ENCODE results near the gene HOMER3.

HOMER3 gene

DNA sequence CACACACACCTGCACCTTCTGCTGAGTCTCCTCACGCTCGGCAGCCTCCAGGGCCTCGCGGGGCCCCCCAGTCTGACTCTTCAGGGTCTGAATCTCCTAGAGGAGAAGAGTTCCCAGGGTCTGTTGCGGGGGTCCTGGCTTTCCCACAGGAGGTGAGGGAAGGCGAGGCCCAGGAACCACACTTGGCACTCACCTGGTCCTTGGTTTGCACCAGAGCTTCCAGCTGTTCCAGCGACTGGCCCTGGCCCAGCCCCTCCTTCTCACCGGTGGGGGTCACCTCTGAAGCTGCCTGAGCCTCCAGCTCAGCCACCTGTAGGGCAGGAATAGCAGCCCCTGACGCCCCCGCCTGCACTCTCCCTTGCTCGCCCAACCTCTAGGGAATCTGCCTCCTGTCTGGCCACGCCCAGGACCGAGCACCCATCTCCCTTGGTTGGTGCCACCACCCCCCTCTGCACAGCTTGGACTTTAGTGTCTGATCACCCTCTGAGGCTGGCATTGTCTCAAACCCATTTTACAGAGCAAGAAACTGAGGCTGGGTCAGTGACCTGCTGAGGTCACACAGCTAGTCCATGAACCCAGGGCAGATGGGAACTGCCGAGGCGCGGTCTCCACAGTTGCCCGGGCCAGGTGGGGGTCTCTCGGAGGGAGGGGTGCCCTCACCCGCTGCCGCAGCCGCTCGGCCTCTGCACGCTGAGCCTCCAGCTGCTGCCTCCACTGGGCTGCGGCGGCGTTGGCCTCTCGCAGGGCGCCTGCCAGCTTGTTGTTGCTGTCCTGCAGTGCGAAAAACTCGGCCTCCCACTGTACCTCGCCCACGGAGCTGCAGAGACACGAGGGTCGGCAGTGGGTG, 9.5 kb downstream of the HOMER3 start:
- TF ChIP-seq ZNF843 (tag by site-specific recombination; IDR thresholded peaks at IDR 0.05): no peak
- TF ChIP-seq ZFHX2 (tag by site-specific recombination; conservative IDR thresholded peaks at IDR 0.05): 0 out of 2 replicates have a peak, but pooled peaks have one; percentile 29
- no peak for TF ChIP-seq ZNF324 (tag by site-specific recombination; IDR thresholded peaks at IDR 0.05)
- TF ChIP-seq HOXA7 (CRISPR knock-in tag; IDR thresholded peaks at IDR 0.05; ENCODE audit: borderline replicate concordance): no peak
- no peak for TF ChIP-seq ZNF629 (tag by site-specific recombination; IDR thresholded peaks at IDR 0.05)
- TF ChIP-seq ZNF16 (tag by site-specific recombination; IDR thresholded peaks at IDR 0.05; ENCODE audit: low read depth): no peak
- Histone ChIP-seq H3K27ac (ENCODE audit: extremely low read depth, low read depth, low read length) (no peak overlapping the region), H3K4me3 (ENCODE audit: low read depth, low read length) (no peak overlapping the region), H3K36me3 (ENCODE audit: control insufficient read depth in 2 of 2, insufficient read depth in 1 of 2, low read length in 2 of 2) (peaks cover 3 to 45% of the 10 kb centered on the region in 2 experiments; a peak in 2 of 3 replicates), H3K9me3 (ENCODE audit: control insufficient read depth, insufficient read depth, low read depth, low read length) (no peaks in the 10 kb centered on the region), H3K4me1 (ENCODE audit: control insufficient read depth, insufficient read depth, low read length) (no peaks in the 10 kb centered on the region)
- ChIA-PET CTCF (interaction anchor here (0.6 to 1.1 kb wide), 3 partner anchors 56 to 422 kb away, joined by 3 read pairs; no protein-coding TSS in a partner anchor), POLR2A (interaction anchor here (1.7 to 5.7 kb wide), 2 partner anchors 12 to 56 kb away, joined by 5 to 41 read pairs; partner anchors contain the start of genes COPE and DDX49)

DNA sequence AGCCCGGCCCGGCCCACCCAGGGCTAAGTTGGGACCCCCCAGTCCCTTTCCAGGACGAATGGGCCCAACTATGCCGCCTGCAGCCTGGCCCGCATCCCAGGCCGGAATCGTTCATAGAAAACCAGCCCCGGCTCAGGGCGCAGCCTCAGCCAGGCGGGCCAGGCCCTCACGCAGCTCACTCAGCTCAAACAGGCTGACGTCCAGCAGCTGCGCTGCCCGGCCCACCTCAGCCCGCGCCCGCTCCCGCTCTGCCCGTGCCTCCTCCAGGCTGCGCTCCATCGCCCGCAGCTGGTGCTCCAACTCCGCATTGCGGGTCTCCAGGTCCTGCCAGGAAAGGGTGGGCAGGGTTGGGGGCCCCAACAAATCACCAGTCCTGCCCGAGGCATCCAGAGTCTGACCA, 11.7 kb downstream of the HOMER3 start:
- no peak overlapping the region for H3K27ac ChIP-seq (ENCODE audit: extremely low read depth, low read depth, low read length)
- H3K9me3 ChIP-seq (ENCODE audit: control insufficient read depth, insufficient read depth, low read depth, low read length): no peaks in the 10 kb centered on the region
- no peak overlapping the region for H3K4me3 ChIP-seq (ENCODE audit: low read depth, low read length)
- CTCF ChIA-PET: interaction anchor here (0.6 kb wide), 1 partner anchor 543 kb away, joined by 3 read pairs; no protein-coding TSS in a partner anchor
- POLR2A ChIA-PET: interaction anchor here (0.7 to 5.7 kb wide), 4 partner anchors 10 to 58 kb away, joined by 3 to 41 read pairs (median 7); partner anchors contain the start of genes COPE and DDX49
- no peaks in the 10 kb centered on the region for H3K4me1 ChIP-seq (ENCODE audit: control insufficient read depth, insufficient read depth, low read length)
- peaks cover 7 to 59% of the 10 kb centered on the region in 2 experiments; a peak in 2 of 3 replicates for H3K36me3 ChIP-seq (ENCODE audit: control insufficient read depth in 2 of 2, insufficient read depth in 1 of 2, low read length in 2 of 2)
- TF ChIP-seq ZNF76 (tag by site-specific recombination; IDR thresholded peaks at IDR 0.05; ENCODE audit: borderline replicate concordance, low read depth) (no peak), ZNF510 (tag by site-specific recombination; IDR thresholded peaks at IDR 0.05; ENCODE audit: insufficient replicate concordance) (no peak), ZNF768 (tag by site-specific recombination; IDR thresholded peaks at IDR 0.05) (no peak), ZNF549 (tag by site-specific recombination; IDR thresholded peaks at IDR 0.05) (no peak), ZNF423 (tag by site-specific recombination; IDR thresholded peaks at IDR 0.05) (no peak)
- TF ChIP-seq, protein P1, sequence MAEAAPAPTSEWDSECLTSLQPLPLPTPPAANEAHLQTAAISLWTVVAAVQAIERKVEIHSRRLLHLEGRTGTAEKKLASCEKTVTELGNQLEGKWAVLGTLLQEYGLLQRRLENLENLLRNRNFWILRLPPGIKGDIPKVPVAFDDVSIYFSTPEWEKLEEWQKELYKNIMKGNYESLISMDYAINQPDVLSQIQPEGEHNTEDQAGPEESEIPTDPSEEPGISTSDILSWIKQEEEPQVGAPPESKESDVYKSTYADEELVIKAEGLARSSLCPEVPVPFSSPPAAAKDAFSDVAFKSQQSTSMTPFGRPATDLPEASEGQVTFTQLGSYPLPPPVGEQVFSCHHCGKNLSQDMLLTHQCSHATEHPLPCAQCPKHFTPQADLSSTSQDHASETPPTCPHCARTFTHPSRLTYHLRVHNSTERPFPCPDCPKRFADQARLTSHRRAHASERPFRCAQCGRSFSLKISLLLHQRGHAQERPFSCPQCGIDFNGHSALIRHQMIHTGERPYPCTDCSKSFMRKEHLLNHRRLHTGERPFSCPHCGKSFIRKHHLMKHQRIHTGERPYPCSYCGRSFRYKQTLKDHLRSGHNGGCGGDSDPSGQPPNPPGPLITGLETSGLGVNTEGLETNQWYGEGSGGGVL (tag by site-specific recombination; IDR thresholded peaks at IDR 0.05): no peak

DNA sequence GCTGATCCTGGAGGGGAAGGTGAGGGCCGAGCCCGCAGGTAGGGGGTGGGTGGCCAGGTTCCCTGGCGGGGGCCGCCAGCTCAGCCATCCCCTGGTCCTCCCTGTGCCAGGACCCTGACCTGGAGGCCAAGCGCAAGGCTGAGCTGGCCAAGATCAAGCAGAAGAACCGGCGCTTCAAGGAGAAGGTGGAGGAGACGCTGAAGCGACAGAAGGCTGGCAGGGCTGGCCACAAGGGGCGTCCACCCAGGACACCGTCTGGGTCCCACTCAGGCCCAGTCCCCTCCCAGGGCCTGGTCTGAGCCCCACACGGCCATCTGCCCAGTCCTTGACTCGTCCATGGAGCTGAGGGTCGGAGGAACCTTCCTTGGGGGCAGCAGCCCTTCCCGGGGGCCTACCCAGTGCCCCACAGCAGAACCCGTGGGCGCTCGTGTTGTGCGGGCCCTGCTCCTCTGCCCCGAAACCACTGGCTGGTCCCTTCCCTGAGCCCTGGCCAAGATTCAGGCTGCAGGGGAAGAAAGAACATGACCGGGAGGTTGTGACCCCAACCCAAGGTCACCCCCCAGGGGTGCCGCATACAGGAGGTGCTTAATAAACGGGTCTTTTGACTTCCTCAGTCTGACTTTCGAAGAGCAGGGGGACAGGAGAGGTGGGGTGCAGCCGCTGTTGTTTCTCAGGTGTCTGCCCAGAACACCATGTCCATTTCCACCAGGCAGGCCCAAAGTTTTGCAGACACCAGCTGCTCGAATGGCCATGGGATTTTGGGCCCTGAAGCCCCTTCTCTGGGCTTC, 12.8 kb downstream of the HOMER3 start:
- Histone ChIP-seq H3K4me1 (ENCODE audit: control insufficient read depth, insufficient read depth, low read length) (no peaks in the 10 kb centered on the region), H3K36me3 (ENCODE audit: control insufficient read depth in 2 of 2, insufficient read depth in 1 of 2, low read length in 2 of 2) (peaks cover 7 to 60% of the 10 kb centered on the region in 2 experiments; a peak in 2 of 3 replicates), H3K9me3 (ENCODE audit: control insufficient read depth, insufficient read depth, low read depth, low read length) (no peaks in the 10 kb centered on the region), H3K4me3 (ENCODE audit: low read depth, low read length) (no peak overlapping the region), H3K27ac (ENCODE audit: extremely low read depth, low read depth, low read length) (no peak overlapping the region)
- TF ChIP-seq, protein P2, sequence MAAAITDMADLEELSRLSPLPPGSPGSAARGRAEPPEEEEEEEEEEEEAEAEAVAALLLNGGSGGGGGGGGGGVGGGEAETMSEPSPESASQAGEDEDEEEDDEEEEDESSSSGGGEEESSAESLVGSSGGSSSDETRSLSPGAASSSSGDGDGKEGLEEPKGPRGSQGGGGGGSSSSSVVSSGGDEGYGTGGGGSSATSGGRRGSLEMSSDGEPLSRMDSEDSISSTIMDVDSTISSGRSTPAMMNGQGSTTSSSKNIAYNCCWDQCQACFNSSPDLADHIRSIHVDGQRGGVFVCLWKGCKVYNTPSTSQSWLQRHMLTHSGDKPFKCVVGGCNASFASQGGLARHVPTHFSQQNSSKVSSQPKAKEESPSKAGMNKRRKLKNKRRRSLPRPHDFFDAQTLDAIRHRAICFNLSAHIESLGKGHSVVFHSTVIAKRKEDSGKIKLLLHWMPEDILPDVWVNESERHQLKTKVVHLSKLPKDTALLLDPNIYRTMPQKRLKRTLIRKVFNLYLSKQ (tag by site-specific recombination; IDR thresholded peaks at IDR 0.05; ENCODE audit: borderline replicate concordance): no peak
- TF ChIP-seq MZF1 (tag by site-specific recombination; IDR thresholded peaks at IDR 0.05; ENCODE audit: borderline replicate concordance) (no peak), ZNF555 (tag by site-specific recombination; conservative IDR thresholded peaks at IDR 0.05) (no peak), ZFP37 (tag by site-specific recombination; IDR thresholded peaks at IDR 0.05) (no peak)
- TF ChIP-seq, protein P3, sequence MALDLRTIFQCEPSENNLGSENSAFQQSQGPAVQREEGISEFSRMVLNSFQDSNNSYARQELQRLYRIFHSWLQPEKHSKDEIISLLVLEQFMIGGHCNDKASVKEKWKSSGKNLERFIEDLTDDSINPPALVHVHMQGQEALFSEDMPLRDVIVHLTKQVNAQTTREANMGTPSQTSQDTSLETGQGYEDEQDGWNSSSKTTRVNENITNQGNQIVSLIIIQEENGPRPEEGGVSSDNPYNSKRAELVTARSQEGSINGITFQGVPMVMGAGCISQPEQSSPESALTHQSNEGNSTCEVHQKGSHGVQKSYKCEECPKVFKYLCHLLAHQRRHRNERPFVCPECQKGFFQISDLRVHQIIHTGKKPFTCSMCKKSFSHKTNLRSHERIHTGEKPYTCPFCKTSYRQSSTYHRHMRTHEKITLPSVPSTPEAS (tag by site-specific recombination; IDR thresholded peaks at IDR 0.05): no peak
- TF ChIP-seq, protein P4, sequence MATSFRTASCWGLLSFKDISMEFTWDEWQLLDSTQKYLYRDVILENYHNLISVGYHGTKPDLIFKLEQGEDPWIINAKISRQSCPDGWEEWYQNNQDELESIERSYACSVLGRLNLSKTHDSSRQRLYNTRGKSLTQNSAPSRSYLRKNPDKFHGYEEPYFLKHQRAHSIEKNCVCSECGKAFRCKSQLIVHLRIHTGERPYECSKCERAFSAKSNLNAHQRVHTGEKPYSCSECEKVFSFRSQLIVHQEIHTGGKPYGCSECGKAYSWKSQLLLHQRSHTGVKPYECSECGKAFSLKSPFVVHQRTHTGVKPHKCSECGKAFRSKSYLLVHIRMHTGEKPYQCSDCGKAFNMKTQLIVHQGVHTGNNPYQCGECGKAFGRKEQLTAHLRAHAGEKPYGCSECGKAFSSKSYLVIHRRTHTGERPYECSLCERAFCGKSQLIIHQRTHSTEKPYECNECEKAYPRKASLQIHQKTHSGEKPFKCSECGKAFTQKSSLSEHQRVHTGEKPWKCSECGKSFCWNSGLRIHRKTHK (tag by site-specific recombination; IDR thresholded peaks at IDR 0.05): no peak
- POLR2A ChIA-PET: interaction anchor here (0.6 to 5.7 kb wide), 5 partner anchors 9 to 59 kb away, joined by 3 to 41 read pairs (median 6); partner anchors contain the start of genes COPE and DDX49
- CTCF ChIA-PET: interaction anchor here (0.6 to 1.0 kb wide), 4 partner anchors 10 to 542 kb away, joined by 3 to 5 read pairs (median 3); no protein-coding TSS in a partner anchor

Measured in HEK293 (cell line).